NOMO-1 treated with dmso at 0.1 percent for 144 hours (cell line): Measurements from ENCODE around the gene TMEM248.
"Not testable (repeated sequence)": the region's sequence is repeated elsewhere in the genome, so short reads cannot be mapped to it uniquely, and the experiment has no call there.

Source experiments
- DNase-seq: peaks from one replicate; lab custom pipeline; 2025; ENCODE audit not compliant: unreplicated experiment; lab: John Stamatoyannopoulos, UW

TMEM248 gene

GRCh38 chr7:66920769-66921395 lies at the start of gene TMEM248:
Gene TMEM248, plus strand, starts transcription at chr7:66921225. Its CDS starts 20,641 bp downstream, at chr7:66941866.
- peak; percentile 84 for DNase-seq

GRCh38 chr7:66873476-66873875 lies 47.5 kb upstream of the TMEM248 start:
- no peak for DNase-seq

- peak; percentile 56 for DNase-seq
Observed at GRCh38 chr7:66877577-66878300, 43.3 kb upstream of the TMEM248 start.

- DNase-seq = not testable (repeated sequence)
Observed at GRCh38 chr7:66878301-66878685, 42.7 kb upstream of the TMEM248 start.

- DNase-seq = no peak
Observed at GRCh38 chr7:66880053-66880452, 41.0 kb upstream of the TMEM248 start.

- not testable (repeated sequence) for DNase-seq
Observed at GRCh38 chr7:66880577-66880976, 40.4 kb upstream of the TMEM248 start.

GRCh38 chr7:66883716-66884115 lies 37.3 kb upstream of the TMEM248 start:
- no peak for DNase-seq

- DNase-seq = not testable (repeated sequence)
Observed at GRCh38 chr7:66884556-66884955, 36.5 kb upstream of the TMEM248 start.

GRCh38 chr7:66886152-66886551 lies 34.9 kb upstream of the TMEM248 start:
- no peak for DNase-seq

- DNase-seq = not testable (repeated sequence)
Observed at GRCh38 chr7:66888223-66888622, 32.8 kb upstream of the TMEM248 start.

- DNase-seq = no peak
Observed at GRCh38 chr7:66894463-66895080, 26.5 kb upstream of the TMEM248 start.

- DNase-seq = no peak
Observed at GRCh38 chr7:66896441-66896840, 24.6 kb upstream of the TMEM248 start.

GRCh38 chr7:66899552-66900280 lies 21.3 kb upstream of the TMEM248 start:
- DNase-seq = no peak

GRCh38 chr7:66901941-66902843 lies 18.8 kb upstream of the TMEM248 start:
- no peak for DNase-seq

- no peak for DNase-seq
Observed at GRCh38 chr7:66902844-66903180, 18.2 kb upstream of the TMEM248 start.

GRCh38 chr7:66903360-66904062 lies 17.5 kb upstream of the TMEM248 start:
- no peak for DNase-seq

GRCh38 chr7:66904063-66904593 lies 16.9 kb upstream of the TMEM248 start:
- no peak for DNase-seq

- DNase-seq = no peak
Observed at GRCh38 chr7:66905278-66905677, 15.7 kb upstream of the TMEM248 start.

- DNase-seq = no peak
Observed at GRCh38 chr7:66905689-66906088, 15.3 kb upstream of the TMEM248 start.

- no peak for DNase-seq
Observed at GRCh38 chr7:66907731-66908130, 13.3 kb upstream of the TMEM248 start.
